Nephron progenitor cell (in vitro differentiated cells): ENCODE measurements around the gene GLIS1.

ENCODE experiments used
- DNase-seq: peaks from one replicate; pipeline ENCODE4 v3.0.0; 2021
- H3K27ac Mint-ChIP-seq: 2 replicates; pipeline ENCODE4 v1.8.0; 2021; ENCODE audit warnings: mild to moderate bottlenecking, moderate library complexity, mixed read lengths
- H3K27me3 Mint-ChIP-seq: 2 replicates; pipeline ENCODE4 v1.8.0; 2021; ENCODE audit warnings: mild to moderate bottlenecking, low read depth, mixed read lengths; ENCODE audit not compliant: poor library complexity
- H3K36me3 Mint-ChIP-seq: 2 replicates; pipeline ENCODE4 v1.8.0; 2021; ENCODE audit warnings: low read depth, mixed read lengths
- H3K4me1 Mint-ChIP-seq: 2 replicates; pipeline ENCODE4 v1.8.0; 2021; ENCODE audit warnings: mixed read lengths
- H3K4me3 Mint-ChIP-seq: 2 replicates; pipeline ENCODE4 v1.8.0; 2021; ENCODE audit warnings: mild to moderate bottlenecking, moderate library complexity, mixed read lengths
- H3K9me3 Mint-ChIP-seq: 2 replicates; pipeline ENCODE4 v1.8.0; 2021; ENCODE audit warnings: mild to moderate bottlenecking, moderate library complexity, mixed read lengths
- TF ChIP-seq, protein P1 (sequence below): fragments of 200-600 bp; sonication (generic); IDR thresholded peaks from 2 replicates; pipeline ENCODE4 v1.5.0; 2021; ENCODE audit warnings: antibody characterized with exemption

GLIS1 gene

DNA sequence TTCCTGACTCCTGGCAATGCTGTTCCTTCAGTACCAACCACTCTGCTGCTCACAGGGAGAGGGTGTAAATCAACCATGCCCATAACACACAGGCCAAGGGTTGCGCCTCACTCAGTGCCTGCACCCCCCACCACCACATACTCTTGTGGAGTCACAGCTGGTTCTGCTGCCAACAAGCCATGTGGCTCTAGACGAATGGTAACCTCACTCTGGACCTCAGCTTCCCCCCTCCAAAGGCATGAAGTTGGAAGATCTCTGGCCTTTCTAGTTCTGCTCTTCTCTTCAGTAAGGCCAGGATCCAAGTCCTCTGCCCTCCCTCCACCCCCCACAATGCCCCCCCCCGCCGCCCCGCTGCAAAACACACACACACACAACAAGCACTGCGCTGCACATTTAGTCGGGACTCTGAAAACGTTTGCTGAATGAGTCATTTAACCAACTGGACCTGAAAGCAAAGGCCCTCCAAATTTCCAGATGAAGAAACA, 1.7 kb upstream of the GLIS1 start:
- DNase-seq = no peak
- Mint-ChIP-seq H3K27me3 (peaks cover 78% of the 10 kb centered on the region), H3K9me3 (peaks cover 29% of the 10 kb centered on the region), H3K27ac (no peak overlapping the region), H3K4me3 (no peak overlapping the region), H3K36me3 (no peaks in the 10 kb centered on the region), H3K4me1 (peaks cover 7% of the 10 kb centered on the region)
- TF ChIP-seq, protein P1, sequence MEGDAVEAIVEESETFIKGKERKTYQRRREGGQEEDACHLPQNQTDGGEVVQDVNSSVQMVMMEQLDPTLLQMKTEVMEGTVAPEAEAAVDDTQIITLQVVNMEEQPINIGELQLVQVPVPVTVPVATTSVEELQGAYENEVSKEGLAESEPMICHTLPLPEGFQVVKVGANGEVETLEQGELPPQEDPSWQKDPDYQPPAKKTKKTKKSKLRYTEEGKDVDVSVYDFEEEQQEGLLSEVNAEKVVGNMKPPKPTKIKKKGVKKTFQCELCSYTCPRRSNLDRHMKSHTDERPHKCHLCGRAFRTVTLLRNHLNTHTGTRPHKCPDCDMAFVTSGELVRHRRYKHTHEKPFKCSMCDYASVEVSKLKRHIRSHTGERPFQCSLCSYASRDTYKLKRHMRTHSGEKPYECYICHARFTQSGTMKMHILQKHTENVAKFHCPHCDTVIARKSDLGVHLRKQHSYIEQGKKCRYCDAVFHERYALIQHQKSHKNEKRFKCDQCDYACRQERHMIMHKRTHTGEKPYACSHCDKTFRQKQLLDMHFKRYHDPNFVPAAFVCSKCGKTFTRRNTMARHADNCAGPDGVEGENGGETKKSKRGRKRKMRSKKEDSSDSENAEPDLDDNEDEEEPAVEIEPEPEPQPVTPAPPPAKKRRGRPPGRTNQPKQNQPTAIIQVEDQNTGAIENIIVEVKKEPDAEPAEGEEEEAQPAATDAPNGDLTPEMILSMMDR = no peak

DNA sequence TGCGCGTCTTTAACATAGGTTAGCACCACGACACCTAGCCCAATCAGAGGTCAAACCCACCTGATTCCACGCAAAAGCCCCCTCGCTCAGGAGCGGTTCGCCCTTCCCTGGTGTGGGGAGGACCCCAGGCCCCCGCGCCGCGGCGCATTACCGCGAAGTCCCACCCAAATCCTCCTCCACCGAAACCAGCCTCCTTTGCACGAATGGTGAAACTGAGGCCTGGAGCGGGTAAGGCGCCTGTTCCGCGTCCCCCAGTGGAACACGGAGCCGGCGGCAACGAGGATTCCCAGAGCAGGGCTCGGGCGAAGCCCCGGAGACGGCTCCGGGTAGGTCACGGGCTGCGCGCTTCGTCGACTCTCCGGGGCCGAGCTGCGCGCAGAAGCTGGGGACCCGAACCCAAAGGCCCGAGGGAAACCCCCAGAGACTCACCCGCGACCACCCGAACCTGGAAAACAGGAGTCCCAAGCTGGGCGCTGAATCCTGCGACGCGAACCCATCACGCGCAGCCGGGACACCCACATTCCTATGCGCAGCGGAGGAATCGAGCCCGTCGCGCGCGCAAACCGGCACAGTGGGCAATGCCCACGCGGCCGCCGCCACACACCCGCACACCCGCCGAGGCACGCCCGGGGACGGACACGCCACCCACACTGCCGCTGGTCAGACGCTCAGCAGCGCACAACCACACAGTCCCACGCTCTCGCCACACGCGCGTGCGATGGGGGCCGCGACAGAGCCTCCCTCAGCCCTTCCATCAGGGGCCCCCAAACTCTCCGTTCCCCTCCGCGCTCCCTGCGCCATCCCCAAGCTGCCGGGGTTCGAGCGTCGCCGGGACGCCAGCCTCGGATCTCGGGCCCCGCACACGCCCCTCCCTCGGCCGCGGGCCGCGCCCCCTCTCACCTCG, 507 bp downstream of the GLIS1 start:
- Mint-ChIP-seq H3K4me3 (peak overlapping the region; percentile 64), H3K9me3 (peaks cover 15% of the 10 kb centered on the region), H3K27ac (no peak overlapping the region), H3K27me3 (peaks cover 76% of the 10 kb centered on the region), H3K4me1 (peaks cover 29% of the 10 kb centered on the region), H3K36me3 (no peaks in the 10 kb centered on the region)
- peak; percentile 26 for DNase-seq
- TF ChIP-seq, protein P1 = no peak

DNA sequence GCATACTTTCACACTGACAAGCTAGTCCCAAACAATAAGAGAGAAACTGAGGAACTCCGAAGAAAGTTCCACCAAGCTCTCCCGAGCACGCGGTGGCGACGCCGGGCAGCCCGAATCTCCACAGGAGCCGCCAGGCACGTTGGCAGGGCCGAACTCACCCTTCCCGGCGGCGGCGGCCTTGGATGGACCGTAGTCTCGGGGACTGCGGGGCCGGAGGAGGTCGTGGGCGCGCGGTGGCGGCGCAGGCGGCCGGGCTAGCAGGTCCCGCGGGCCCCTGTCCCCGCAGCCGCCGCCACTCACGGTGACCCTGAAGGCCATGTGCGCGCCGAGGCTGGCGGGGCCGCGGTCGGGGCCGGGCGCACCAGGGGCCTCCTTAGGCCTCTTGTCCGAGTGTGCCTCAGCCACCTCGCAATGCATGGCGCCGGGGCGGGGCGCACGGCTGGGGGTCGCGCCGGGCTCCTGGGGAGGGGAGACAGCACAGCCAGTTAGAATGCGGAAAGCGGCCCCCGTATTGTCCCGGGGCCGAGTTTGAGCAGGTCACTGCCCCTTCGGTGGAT, 1.2 kb downstream of the GLIS1 start:
- Mint-ChIP-seq H3K27me3 (peaks cover 69% of the 10 kb centered on the region), H3K27ac (no peak overlapping the region), H3K4me1 (peaks cover 36% of the 10 kb centered on the region), H3K4me3 (peak overlapping the region; percentile 48), H3K9me3 (peaks cover 7% of the 10 kb centered on the region), H3K36me3 (no peaks in the 10 kb centered on the region)
- TF ChIP-seq, protein P1 = no peak
- DNase-seq = peak; percentile 62

DNA sequence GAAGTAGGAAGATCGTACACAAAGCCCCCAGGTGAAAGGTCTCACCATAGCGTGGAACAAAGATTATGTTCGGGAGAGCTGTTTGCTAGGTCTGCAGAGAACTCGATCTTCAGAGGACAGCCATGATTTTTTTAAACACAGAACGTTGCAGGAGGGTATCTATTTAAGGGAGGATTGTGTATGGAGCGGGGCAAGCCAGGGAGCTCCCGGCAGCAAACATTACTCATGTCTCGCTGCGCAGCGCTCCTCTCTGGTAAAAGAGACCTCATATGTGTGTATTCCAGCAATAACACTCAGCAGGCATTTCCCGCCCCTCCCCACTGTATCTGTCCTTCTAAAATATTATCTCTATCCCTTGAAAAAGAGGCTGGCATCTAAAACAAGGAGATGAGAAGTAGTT, 2.7 kb downstream of the GLIS1 start:
- H3K9me3 Mint-ChIP-seq = no peaks in the 10 kb centered on the region
- H3K27ac Mint-ChIP-seq = no peak overlapping the region
- peaks cover 49% of the 10 kb centered on the region for H3K4me1 Mint-ChIP-seq
- H3K4me3 Mint-ChIP-seq = no peak overlapping the region
- no peak for DNase-seq
- peaks cover 57% of the 10 kb centered on the region for H3K27me3 Mint-ChIP-seq
- TF ChIP-seq, protein P1 = no peak
- H3K36me3 Mint-ChIP-seq = no peaks in the 10 kb centered on the region

DNA sequence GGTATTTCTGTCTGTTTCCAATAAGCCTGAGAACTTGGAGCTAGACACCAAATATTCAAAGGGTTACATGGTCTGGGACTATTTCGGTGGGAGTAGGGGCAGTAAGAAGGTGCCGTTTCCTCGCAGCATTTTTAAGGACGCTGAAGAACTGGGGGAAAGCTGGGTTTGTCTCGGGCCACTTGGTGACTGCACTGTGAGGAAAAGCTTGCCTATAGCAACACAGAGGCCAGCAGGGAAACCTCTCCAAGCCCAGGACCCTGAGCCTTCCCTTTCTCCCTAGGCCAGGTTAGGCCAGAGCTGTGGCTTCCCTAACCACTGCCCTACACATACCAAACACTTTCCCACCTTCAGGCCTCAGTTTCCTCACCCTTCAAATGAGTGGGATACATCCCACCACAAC, 3.3 kb downstream of the GLIS1 start:
- TF ChIP-seq, protein P1 = no peak
- peaks cover 51% of the 10 kb centered on the region for H3K4me1 Mint-ChIP-seq
- no peak overlapping the region for H3K4me3 Mint-ChIP-seq
- H3K9me3 Mint-ChIP-seq = no peaks in the 10 kb centered on the region
- no peak overlapping the region for H3K27ac Mint-ChIP-seq
- DNase-seq = no peak
- peaks cover 54% of the 10 kb centered on the region for H3K27me3 Mint-ChIP-seq
- no peaks in the 10 kb centered on the region for H3K36me3 Mint-ChIP-seq
